C4-2B (cell line): ENCODE measurements around the gene DMPK.

Experiments
- ZFX ChIP-seq: fragments of 450-650 bp; IDR thresholded peaks from 2 replicates; pipeline ENCODE4 v1.6.1; 2017
- TF ChIP-seq, protein P1 (sequence below): fragments of 450-650 bp; conservative IDR thresholded peaks from 2 replicates; pipeline ENCODE4 v1.5.1; 2017; ENCODE audit warnings: mild to moderate bottlenecking

DNA sequence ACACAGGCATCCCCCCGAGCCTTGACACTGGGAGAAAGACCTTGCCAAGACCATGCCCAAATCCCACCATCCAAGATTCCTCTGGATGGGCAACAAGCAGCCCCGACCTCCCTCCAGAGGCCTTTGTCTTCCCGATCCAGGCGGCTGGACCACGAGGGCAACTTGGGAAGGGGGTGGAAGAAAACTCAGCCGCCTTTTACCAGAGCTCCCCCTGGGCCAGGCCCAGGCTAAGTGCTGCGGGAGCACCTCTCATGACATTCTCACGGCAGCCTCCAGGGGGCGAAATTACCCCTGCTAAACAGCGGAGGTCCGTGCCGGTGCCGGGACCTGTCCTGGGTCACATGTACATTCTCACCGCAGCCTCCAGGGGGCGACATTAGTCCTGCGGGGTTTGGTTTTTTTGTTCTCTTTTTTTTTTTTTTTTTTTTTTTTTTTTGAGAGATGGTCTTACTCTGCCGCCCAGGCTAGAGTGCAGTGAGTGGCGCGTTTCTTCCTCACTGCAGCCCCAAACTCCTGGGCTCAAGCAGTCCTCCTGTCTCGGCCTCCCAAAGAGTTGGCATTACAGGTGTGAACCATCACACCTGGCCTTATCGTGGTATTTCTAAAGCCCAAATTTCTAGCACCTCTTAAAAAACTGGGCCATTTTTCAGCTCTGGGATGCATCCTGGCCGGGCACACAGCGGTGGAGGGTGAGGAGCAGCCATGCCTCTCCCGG, 34.9 kb upstream of the DMPK start:
- TF ChIP-seq, protein P1, sequence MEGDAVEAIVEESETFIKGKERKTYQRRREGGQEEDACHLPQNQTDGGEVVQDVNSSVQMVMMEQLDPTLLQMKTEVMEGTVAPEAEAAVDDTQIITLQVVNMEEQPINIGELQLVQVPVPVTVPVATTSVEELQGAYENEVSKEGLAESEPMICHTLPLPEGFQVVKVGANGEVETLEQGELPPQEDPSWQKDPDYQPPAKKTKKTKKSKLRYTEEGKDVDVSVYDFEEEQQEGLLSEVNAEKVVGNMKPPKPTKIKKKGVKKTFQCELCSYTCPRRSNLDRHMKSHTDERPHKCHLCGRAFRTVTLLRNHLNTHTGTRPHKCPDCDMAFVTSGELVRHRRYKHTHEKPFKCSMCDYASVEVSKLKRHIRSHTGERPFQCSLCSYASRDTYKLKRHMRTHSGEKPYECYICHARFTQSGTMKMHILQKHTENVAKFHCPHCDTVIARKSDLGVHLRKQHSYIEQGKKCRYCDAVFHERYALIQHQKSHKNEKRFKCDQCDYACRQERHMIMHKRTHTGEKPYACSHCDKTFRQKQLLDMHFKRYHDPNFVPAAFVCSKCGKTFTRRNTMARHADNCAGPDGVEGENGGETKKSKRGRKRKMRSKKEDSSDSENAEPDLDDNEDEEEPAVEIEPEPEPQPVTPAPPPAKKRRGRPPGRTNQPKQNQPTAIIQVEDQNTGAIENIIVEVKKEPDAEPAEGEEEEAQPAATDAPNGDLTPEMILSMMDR: peak; percentile 93
- no peak for TF ChIP-seq ZFX
